ENCODE measurements around the gene NRL.
"Not testable (repeated sequence)": the region's sequence is repeated elsewhere in the genome, so short reads cannot be mapped to it uniquely, and the experiment has no call there.

NRL gene

GRCh38 chr14:24123424-24124417, 9.0 kb upstream of the NRL start:
- no peak for DNase-seq

- no peak for DNase-seq
These were observed 8.1 kb upstream of the NRL start for GRCh38 chr14:24122898-24123297.

GRCh38 chr14:24122416-24122815, 7.7 kb upstream of the NRL start:
- no peak for DNase-seq

GRCh38 chr14:24121210-24121609, 6.5 kb upstream of the NRL start:
- DNase-seq = no peak

- no peak for DNase-seq
These were observed 4.9 kb upstream of the NRL start for GRCh38 chr14:24119691-24120090.

GRCh38 chr14:24117179-24117578, 2.4 kb upstream of the NRL start:
- no peak for DNase-seq

GRCh38 chr14:24116128-24116814, 1.5 kb upstream of the NRL start:
- DNase-seq = no peak

GRCh38 chr14:24115422-24116127, 826 bp upstream of the NRL start:
- DNase-seq = peak in 1 of 14 donors; percentile 37

GRCh38 chr14:24113801-24114531, 783 bp downstream of the NRL start:
- DNase-seq = peak in 13 of 14 donors; percentile 59 to 98 (median 89)

GRCh38 chr14:24113379-24113800, 1.4 kb downstream of the NRL start:
- no peak for DNase-seq

GRCh38 chr14:24110523-24110922, 4.2 kb downstream of the NRL start:
- DNase-seq = no peak

GRCh38 chr14:24110060-24110459, 4.7 kb downstream of the NRL start:
- DNase-seq = no peak

GRCh38 chr14:24108336-24108874, 6.3 kb downstream of the NRL start:
- no peak for DNase-seq

- no peak for DNase-seq
These were observed 8.0 kb downstream of the NRL start for GRCh38 chr14:24106672-24107271.

GRCh38 chr14:24105609-24106239, 9.0 kb downstream of the NRL start:
- not testable (repeated sequence) for DNase-seq

GRCh38 chr14:24103451-24103850, 11.3 kb downstream of the NRL start:
- DNase-seq = no peak

- DNase-seq = no peak
These were observed 12.2 kb downstream of the NRL start for GRCh38 chr14:24102357-24103048.

GRCh38 chr14:24100982-24101494, 13.7 kb downstream of the NRL start:
- no peak for DNase-seq

- no peak for DNase-seq
These were observed 14.4 kb downstream of the NRL start for GRCh38 chr14:24100197-24100981.

Data from C1 segment of cervical spinal cord (tissue), 14 donors.